ENCODE measurements around the gene RNF26. TPM values are rescaled to one million over a fixed set of nuclear protein-coding genes. Genes with fewer than 3 reads are reported as not detected.

The RNF26 gene
- total and polyA plus RNA-seq, 2 experiments from 2014 or later: 15.8 to 46.9 TPM

DNA sequence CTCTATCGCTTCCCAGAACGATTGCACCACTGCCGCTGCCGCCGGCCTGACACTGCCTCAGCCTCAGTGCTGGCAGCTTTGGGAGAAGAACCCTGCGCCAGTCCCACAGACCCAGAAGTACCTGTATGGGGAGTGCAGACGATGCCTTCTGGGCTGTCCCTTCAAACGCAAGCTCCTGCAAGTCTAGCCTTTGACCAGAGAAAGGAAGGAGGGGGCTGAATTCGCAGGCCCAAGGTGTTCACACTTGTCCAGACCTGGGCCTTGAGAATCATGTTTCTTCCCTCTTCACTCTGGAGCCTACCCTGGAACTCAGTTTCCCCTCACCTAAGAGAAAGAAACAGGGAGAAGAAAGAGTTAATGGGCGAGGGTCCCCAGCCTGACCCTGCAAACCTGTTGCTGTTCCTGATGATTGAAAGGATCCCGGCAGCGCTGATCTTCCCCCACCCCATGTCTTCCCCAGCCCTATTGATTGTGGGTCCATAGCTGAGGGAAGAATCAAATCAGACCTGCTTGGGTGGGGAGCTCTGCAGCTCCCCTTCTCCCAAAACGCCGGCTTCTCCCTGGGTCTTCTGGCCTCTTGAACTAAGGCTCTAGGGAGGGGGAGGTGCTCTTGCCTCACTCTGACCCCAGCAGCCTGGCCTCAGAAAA lies 16.6 kb upstream of the RNF26 start:
- Histone ChIP-seq H3K4me2 (peak overlapping the region; percentile 96), H3K4me3 (no peak overlapping the region), H3K4me1 (ENCODE audit: insufficient read depth) (peaks cover 31% of the 10 kb centered on the region), H3K9me2 (replicated peaks; ENCODE audit: insufficient read depth) (no peaks in the 10 kb centered on the region), H3K27me3 (peaks cover 42% of the 10 kb centered on the region), H4K20me1 (ENCODE audit: insufficient read depth, poor library complexity, severe bottlenecking) (no peaks in the 10 kb centered on the region), H3K27ac (no peak overlapping the region), H3K79me2 (no peaks in the 10 kb centered on the region), H3K9me3 (ENCODE audit: low read depth) (no peaks in the 10 kb centered on the region), H3K36me3 (replicated peaks; ENCODE audit: insufficient read depth, low read depth) (no peaks in the 10 kb centered on the region), H2AFZ (no peak overlapping the region)
- no peak for DNase-seq (ENCODE audit: low spot score)
- 61% methylated on average over 14 of the region's 14 CpGs for WGBS (ENCODE audit: low lambda C conversion rate, missing lambda C conversion rate)
- TF ChIP-seq EZH2 (IDR thresholded peaks at IDR 0.05; ENCODE audit: borderline replicate concordance): no peak
- TF ChIP-seq, protein P1, sequence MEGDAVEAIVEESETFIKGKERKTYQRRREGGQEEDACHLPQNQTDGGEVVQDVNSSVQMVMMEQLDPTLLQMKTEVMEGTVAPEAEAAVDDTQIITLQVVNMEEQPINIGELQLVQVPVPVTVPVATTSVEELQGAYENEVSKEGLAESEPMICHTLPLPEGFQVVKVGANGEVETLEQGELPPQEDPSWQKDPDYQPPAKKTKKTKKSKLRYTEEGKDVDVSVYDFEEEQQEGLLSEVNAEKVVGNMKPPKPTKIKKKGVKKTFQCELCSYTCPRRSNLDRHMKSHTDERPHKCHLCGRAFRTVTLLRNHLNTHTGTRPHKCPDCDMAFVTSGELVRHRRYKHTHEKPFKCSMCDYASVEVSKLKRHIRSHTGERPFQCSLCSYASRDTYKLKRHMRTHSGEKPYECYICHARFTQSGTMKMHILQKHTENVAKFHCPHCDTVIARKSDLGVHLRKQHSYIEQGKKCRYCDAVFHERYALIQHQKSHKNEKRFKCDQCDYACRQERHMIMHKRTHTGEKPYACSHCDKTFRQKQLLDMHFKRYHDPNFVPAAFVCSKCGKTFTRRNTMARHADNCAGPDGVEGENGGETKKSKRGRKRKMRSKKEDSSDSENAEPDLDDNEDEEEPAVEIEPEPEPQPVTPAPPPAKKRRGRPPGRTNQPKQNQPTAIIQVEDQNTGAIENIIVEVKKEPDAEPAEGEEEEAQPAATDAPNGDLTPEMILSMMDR (IDR thresholded peaks at IDR 0.05; ENCODE audit: poor library complexity): no peak
- TF ChIP-seq EZH2phosphoT487 (IDR thresholded peaks at IDR 0.05; ENCODE audit: low read depth, severe bottlenecking, unreplicated experiment): no peak

DNA sequence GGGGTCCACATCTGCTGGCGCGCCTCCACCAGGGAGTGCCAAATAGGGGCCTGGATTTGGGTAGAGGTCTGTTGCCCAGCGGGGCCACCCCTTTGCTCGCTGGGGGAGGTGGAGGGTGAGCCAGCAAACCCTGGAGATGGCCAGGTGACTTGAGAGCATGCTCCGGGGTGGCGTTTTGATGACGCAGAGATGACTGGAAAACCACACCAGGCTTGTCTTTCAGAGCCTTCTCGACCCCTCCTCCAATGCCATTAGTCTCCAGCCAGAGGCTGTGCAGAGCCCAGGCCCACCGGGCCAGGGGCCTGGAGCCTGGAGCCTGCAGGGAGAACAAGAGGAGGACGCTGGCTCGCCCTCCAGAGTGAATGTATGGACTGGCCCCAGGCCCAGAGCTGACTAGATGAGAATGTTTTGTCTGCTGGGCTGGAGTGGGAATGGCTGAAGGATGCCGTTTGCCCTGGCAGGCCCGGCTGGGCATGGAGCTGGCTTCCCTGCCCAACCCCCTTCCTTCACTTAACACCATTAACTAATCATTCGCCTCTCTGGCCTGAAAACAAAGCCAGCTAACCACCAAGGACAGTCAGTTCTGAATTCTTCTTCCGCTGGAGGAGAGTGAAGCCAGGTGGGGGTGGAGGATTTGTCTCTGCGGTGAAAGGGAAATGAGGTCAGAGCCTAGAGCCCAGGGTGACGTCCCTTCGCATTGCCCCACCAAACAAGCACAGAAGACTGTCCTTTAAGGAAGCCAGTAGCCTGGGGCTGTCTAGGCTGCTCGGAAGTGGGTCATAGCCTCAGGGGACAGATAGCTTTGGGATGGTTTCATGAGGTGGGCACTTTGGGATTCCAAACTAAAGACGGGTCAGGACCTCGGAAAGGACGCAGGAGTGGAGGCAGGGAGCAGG lies 15.8 kb upstream of the RNF26 start:
- H2AFZ ChIP-seq: no peak overlapping the region
- no peak for TF ChIP-seq EZH2phosphoT487 (IDR thresholded peaks at IDR 0.05; ENCODE audit: low read depth, severe bottlenecking, unreplicated experiment)
- TF ChIP-seq, protein P1 (IDR thresholded peaks at IDR 0.05; ENCODE audit: poor library complexity): no peak
- TF ChIP-seq EZH2 (IDR thresholded peaks at IDR 0.05; ENCODE audit: borderline replicate concordance): no peak
- peaks cover 31% of the 10 kb centered on the region for H3K4me1 ChIP-seq (ENCODE audit: insufficient read depth)
- H3K79me2 ChIP-seq: no peaks in the 10 kb centered on the region
- DNase-seq (ENCODE audit: low spot score): no peak
- WGBS (ENCODE audit: low lambda C conversion rate, missing lambda C conversion rate): 69% methylated on average over 22 of the region's 22 CpGs
- H3K9me3 ChIP-seq (ENCODE audit: low read depth): no peaks in the 10 kb centered on the region
- H3K4me2 ChIP-seq: no peak overlapping the region
- H3K36me3 ChIP-seq (replicated peaks; ENCODE audit: insufficient read depth, low read depth): no peaks in the 10 kb centered on the region
- no peaks in the 10 kb centered on the region for H4K20me1 ChIP-seq (ENCODE audit: insufficient read depth, poor library complexity, severe bottlenecking)
- H3K27ac ChIP-seq: no peak overlapping the region
- peaks cover 42% of the 10 kb centered on the region for H3K27me3 ChIP-seq
- no peaks in the 10 kb centered on the region for H3K9me2 ChIP-seq (replicated peaks; ENCODE audit: insufficient read depth)
- no peak overlapping the region for H3K4me3 ChIP-seq

DNA sequence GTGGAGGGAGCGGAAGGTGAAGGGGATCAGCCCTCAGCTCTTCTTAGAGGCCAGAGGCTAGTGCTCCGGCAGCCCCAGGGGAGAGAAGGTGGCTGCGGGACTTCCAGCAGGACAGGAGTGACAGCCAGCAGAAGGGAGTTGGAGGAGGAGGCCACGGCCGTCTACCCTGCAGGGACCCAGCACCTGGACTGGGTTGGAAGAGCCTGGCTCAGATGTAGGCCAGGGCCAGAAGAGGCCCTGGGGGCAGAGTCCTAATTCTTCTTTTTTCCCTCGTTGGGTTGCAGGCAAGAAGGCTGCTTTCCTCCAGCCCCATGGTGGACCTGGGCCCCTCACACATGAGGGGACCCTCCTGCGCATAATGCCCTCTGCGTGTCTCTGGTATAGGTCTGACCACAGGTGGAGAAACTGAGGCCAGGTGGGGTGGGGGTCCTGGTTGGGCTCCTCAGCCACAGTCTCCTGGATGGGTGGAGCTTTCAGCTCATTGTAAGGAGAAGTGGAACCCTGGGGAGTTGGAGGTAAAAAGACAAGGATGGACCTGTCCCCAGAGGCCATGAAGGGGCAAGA lies 15.1 kb upstream of the RNF26 start:
- Histone ChIP-seq H2AFZ (no peak overlapping the region), H3K4me2 (no peak overlapping the region)

More for the DNA sequence above, 15.1 kb upstream of the RNF26 start:
- Histone ChIP-seq H4K20me1 (ENCODE audit: insufficient read depth, poor library complexity, severe bottlenecking) (no peaks in the 10 kb centered on the region), H3K36me3 (replicated peaks; ENCODE audit: insufficient read depth, low read depth) (no peaks in the 10 kb centered on the region), H3K79me2 (no peaks in the 10 kb centered on the region), H3K27me3 (peaks cover 40% of the 10 kb centered on the region), H3K9me3 (ENCODE audit: low read depth) (no peaks in the 10 kb centered on the region), H3K4me1 (ENCODE audit: insufficient read depth) (peaks cover 31% of the 10 kb centered on the region), H3K27ac (no peak overlapping the region), H3K4me3 (no peak overlapping the region), H3K9me2 (replicated peaks; ENCODE audit: insufficient read depth) (no peaks in the 10 kb centered on the region)
- 88% methylated on average over 8 of the region's 8 CpGs for WGBS (ENCODE audit: low lambda C conversion rate, missing lambda C conversion rate)
- DNase-seq (ENCODE audit: low spot score): no peak
- TF ChIP-seq EZH2phosphoT487 (IDR thresholded peaks at IDR 0.05; ENCODE audit: low read depth, severe bottlenecking, unreplicated experiment) (no peak), EZH2 (IDR thresholded peaks at IDR 0.05; ENCODE audit: borderline replicate concordance) (no peak)
- TF ChIP-seq, protein P1 (IDR thresholded peaks at IDR 0.05; ENCODE audit: poor library complexity): no peak

All from hepatocyte (in vitro differentiated cells).